C4-2B (cell line): ENCODE results near the gene PLS1.

Experiments used
- CTCF ChIP-seq: fragments of 450-650 bp; conservative IDR thresholded peaks from 2 replicates; pipeline ENCODE4 v1.5.1; 2017; ENCODE audit warnings: mild to moderate bottlenecking
- ZFX ChIP-seq: fragments of 450-650 bp; IDR thresholded peaks from 2 replicates; pipeline ENCODE4 v1.6.1; 2017

- no peak for TF ChIP-seq CTCF
- TF ChIP-seq ZFX: no peak
Measured at GRCh38 chr3:142563496-142563997, 32.6 kb upstream of the PLS1 start.
